GM12878 (cell line): ENCODE data around the gene MTMR1. TPM values are rescaled to one million over a fixed set of nuclear protein-coding genes. Genes with fewer than 3 reads are reported as not detected.

ENCODE experiments used
- ATAC-seq: fragments of 200-7000 bp; cut with Tn5 transposase; 3 replicates; pipeline ENCODE4 v1.9.1; 2020; ENCODE audit warnings: mild to moderate bottlenecking, moderate library complexity
- BruUV-seq: library from RNA; stranded (reverse); fragments of 400-500 nt; replicated peaks from 2 replicates; lab custom pipeline; 2021; lab: Mats Ljungman, UMichigan
- CTCF ChIA-PET: fragments of 300-600 bp; sonication (Branson Sonifier 250); formaldehyde crosslinking; extraction: SDS; loops from one replicate; lab custom pipeline; 2021; ENCODE audit warnings: inconsistent platforms; lab: Yijun Ruan, JAX
- POLR2A ChIA-PET: fragments of 350-600 bp; formaldehyde crosslinking; extraction: SDS; loops from one replicate; lab custom pipeline; 2021; ENCODE audit warnings: inconsistent platforms; lab: Charles Lee
- RAD21 ChIA-PET: fragments of 300-600 bp; sonication (Branson Sonifier 250); formaldehyde crosslinking; loops from one replicate; lab custom pipeline; 2023; ENCODE audit warnings: antibody characterized with exemption; ENCODE audit not compliant: unreplicated experiment; lab: Charles Lee
- SMC1A ChIA-PET: fragments of 300-600 bp; sonication (Branson Sonifier 250); formaldehyde crosslinking; loops from one replicate; lab custom pipeline; 2023; ENCODE audit not compliant: unreplicated experiment, uncharacterized antibody; lab: Charles Lee
- DNase-seq: peaks from one replicate; pipeline ENCODE4 v3.0.0-alpha.2; 2011; ENCODE audit warnings: low read depth, low spot score
- FAIRE-seq: peaks from 3 replicates; lab custom pipeline; 2011; peaks lifted over from hg19 to GRCh38; lab: Jason Lieb, UNC
- H2AFZ ChIP-seq: 2 replicates; pipeline ENCODE4 v1.6.0; 2011; ENCODE audit warnings: low read depth, low read length, control low read depth; ENCODE audit not compliant: control insufficient read depth
- H3K27ac ChIP-seq: 2 replicates; pipeline ENCODE4 v1.5.1; 2011; ENCODE audit warnings: control low read depth; ENCODE audit not compliant: control insufficient read depth, insufficient read depth
- H3K27me3 ChIP-seq, 2 experiments: replicated peaks in 1 of 2; 2 replicates each; pipeline versions ENCODE4 v1.6.0 to v1.6.1; 2011; ENCODE audit warnings: low read length in 1 of 2; ENCODE audit not compliant: control insufficient read depth in 2 of 2, insufficient read depth in 2 of 2
- H3K36me3 ChIP-seq, 2 experiments: 2 replicates each; pipeline ENCODE4 v1.5.1; 2011; ENCODE audit warnings: low read length in 1 of 2; ENCODE audit not compliant: control insufficient read depth in 2 of 2, insufficient read depth in 2 of 2
- H3K4me1 ChIP-seq: 2 replicates; pipeline ENCODE4 v1.6.1; 2011; ENCODE audit warnings: mild to moderate bottlenecking, low read length, moderate library complexity, mixed read lengths; ENCODE audit not compliant: control insufficient read depth, insufficient read depth
- H3K4me2 ChIP-seq: 2 replicates; pipeline ENCODE4 v1.6.0; 2011; ENCODE audit warnings: control low read depth; ENCODE audit not compliant: control insufficient read depth, insufficient read depth
- H3K4me3 ChIP-seq: fragments of 200-600 bp; sonication (generic); 2 replicates; pipeline ENCODE4 v1.5.1; 2016
- H3K79me2 ChIP-seq: 2 replicates; pipeline ENCODE4 v1.6.0; 2011; ENCODE audit warnings: low read length; ENCODE audit not compliant: control insufficient read depth, insufficient read depth
- H3K9ac ChIP-seq: 2 replicates; pipeline ENCODE4 v1.8.0; 2011; ENCODE audit warnings: low read length, control low read depth, mixed read lengths; ENCODE audit not compliant: control insufficient read depth, insufficient read depth
- H3K9me3 ChIP-seq: replicated peaks from 3 replicates; pipeline ENCODE4 v1.5.1; 2011; ENCODE audit warnings: mild to moderate bottlenecking, low read length; ENCODE audit not compliant: control insufficient read depth, insufficient read depth
- H4K20me1 ChIP-seq: 2 replicates; pipeline ENCODE4 v1.6.0; 2011; ENCODE audit not compliant: control insufficient read depth, insufficient read depth
- CBFB ChIP-seq: IDR thresholded peaks from 2 replicates; pipeline ENCODE4 v1.6.1; 2016; ENCODE audit warnings: antibody characterized with exemption, low read depth
- ESRRA ChIP-seq: IDR thresholded peaks from 2 replicates; pipeline ENCODE4 v1.6.1; 2012; ENCODE audit warnings: mild to moderate bottlenecking, low read length, improper control_type of control experiment
- ETV6 ChIP-seq, 2 experiments: fragments of 450-650 bp in 1 of 2; IDR thresholded peaks in 1 of 2; conservative IDR thresholded peaks in 1 of 2; 2 replicates each; pipeline ENCODE4 v1.6.1; 2014; ENCODE audit warnings: antibody characterized with exemption in 1 of 2, borderline replicate concordance in 1 of 2, low read depth in 1 of 2, mild to moderate bottlenecking in 1 of 2, moderate library complexity in 1 of 2
- MAX ChIP-seq: IDR thresholded peaks from 2 replicates; pipeline ENCODE4 v1.6.1; 2012; ENCODE audit warnings: low read depth, low read length, improper control_type of control experiment
- NBN ChIP-seq: fragments of 450-650 bp; IDR thresholded peaks from 2 replicates; pipeline ENCODE4 v1.6.1; 2016
- NFXL1 ChIP-seq: fragments of 450-650 bp; IDR thresholded peaks from 2 replicates; pipeline ENCODE4 v1.6.1; 2017; ENCODE audit warnings: antibody characterized with exemption, mild to moderate bottlenecking, borderline replicate concordance
- SMAD5 ChIP-seq: IDR thresholded peaks from 2 replicates; pipeline ENCODE4 v1.6.1; 2016; ENCODE audit warnings: antibody characterized with exemption, low read depth
- SMARCA5 ChIP-seq: fragments of 450-650 bp; IDR thresholded peaks from 2 replicates; pipeline ENCODE4 v1.6.1; 2017; ENCODE audit warnings: mild to moderate bottlenecking
- ZNF687 ChIP-seq: fragments of 450-650 bp; IDR thresholded peaks from 2 replicates; pipeline ENCODE4 v1.6.1; 2017; ENCODE audit warnings: mild to moderate bottlenecking, moderate library complexity
- WGBS: methylation state at CpG from one replicate; pipeline ENCODE4 v1.1.6; 2016; ENCODE audit warnings: low lambda C conversion rate; ENCODE audit not compliant: insufficient replicate concordance, insufficient coverage; ENCODE audit errors: missing lambda C conversion rate; 5-methylcytosine and 5-hydroxymethylcytosine counted together
- in situ Hi-C: fragments of 300-500 bp; cut with MboI; formaldehyde crosslinking; loops from 9 replicates; pipeline ENCODE4 v1.14.3; 2018; ENCODE audit warnings: mixed read lengths
- intact Hi-C: fragments of 100-400 bp; cut with micrococcal nuclease; formaldehyde crosslinking; loops from one replicate; pipeline ENCODE4 v1.14.2; 2022; ENCODE audit not compliant: unreplicated experiment
- polyA plus RNA-seq, 11 experiments: library from polyadenylated mRNA; depleted of rRNA in 4 of 11; unstranded in 6 of 11; stranded (reverse) in 5 of 11; fragments of >200 nt; fragmentation: Nextera tagmentation in 4 of 11; fragmentation: Illumina TruSeq in 1 of 11; extraction: Ambion mirVana in 4 of 11; extraction: Trizol in 1 of 11; gene quantifications; 1 replicate in 1 of 11; 2 replicates in 10 of 11; pipeline versions ENCODE4 v1.2.1 to v1.2.3, GENCODE V29; 2011 to 2016; ENCODE audit warnings: inconsistent platforms in 2 of 11, missing spikeins in 2 of 11, low read depth in 1 of 11
- total RNA-seq, 4 experiments: library from RNA; depleted of rRNA in 3 of 4; stranded (reverse); fragments of >200 nt in 3 of 4; fragmentation: Illumina TruSeq in 1 of 4; extraction: Trizol in 1 of 4; gene quantifications; 2 replicates each; pipeline versions ENCODE4 v1.2.1 to v1.2.3, GENCODE V29; 2013 to 2021
- TF ChIP-seq, protein P1 (sequence below): fragments of 450-650 bp; IDR thresholded peaks from 2 replicates; pipeline ENCODE4 v1.6.1; 2018; ENCODE audit warnings: borderline replicate concordance, mild to moderate bottlenecking; ENCODE audit not compliant: partially characterized antibody

MTMR1 gene
- total and polyA plus RNA-seq, 10 of the 15 experiments (the other 5 are each of a cell fraction or from before 2014, with no cell fraction given) = 1.2 to 32.2 (median 22.9) TPM

DNA sequence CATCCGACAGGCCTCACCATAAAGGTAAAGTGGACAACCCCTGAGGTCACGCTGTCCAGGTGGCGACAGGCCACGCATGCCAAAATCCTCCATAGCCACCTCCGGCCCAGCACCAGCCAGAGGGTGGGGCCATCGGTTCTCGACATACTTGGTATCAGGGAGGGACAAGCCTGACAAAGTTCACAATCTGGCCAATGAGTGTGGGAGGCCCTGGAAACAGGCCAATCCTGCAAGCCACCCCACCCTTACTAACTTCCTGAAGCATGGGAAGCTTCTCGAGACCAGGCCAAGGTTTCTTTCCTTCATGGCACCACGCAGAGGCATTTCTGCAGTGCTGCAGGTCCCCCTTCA lies 73.8 kb downstream of the MTMR1 start:
- intact Hi-C loops = no loop called here
- Histone ChIP-seq H3K27ac (no peak overlapping the region), H3K79me2 (no peaks in the 10 kb centered on the region), H3K4me1 (no peaks in the 10 kb centered on the region), H2AFZ (no peak overlapping the region)
- RAD21 ChIA-PET = interaction anchor here (1.4 kb wide), 1 partner anchor 315 kb away, joined by 6 read pairs; no protein-coding TSS in a partner anchor
- SMC1A ChIA-PET = no interaction called here
- 77% methylated on average over 9 of the region's 9 CpGs for WGBS
- ATAC-seq (no peak), FAIRE-seq (no peak)
- POLR2A ChIA-PET = no interaction called here
- no peak for TF ChIP-seq SMAD5
- TF ChIP-seq NFXL1 = no peak
- TF ChIP-seq, protein P1, sequence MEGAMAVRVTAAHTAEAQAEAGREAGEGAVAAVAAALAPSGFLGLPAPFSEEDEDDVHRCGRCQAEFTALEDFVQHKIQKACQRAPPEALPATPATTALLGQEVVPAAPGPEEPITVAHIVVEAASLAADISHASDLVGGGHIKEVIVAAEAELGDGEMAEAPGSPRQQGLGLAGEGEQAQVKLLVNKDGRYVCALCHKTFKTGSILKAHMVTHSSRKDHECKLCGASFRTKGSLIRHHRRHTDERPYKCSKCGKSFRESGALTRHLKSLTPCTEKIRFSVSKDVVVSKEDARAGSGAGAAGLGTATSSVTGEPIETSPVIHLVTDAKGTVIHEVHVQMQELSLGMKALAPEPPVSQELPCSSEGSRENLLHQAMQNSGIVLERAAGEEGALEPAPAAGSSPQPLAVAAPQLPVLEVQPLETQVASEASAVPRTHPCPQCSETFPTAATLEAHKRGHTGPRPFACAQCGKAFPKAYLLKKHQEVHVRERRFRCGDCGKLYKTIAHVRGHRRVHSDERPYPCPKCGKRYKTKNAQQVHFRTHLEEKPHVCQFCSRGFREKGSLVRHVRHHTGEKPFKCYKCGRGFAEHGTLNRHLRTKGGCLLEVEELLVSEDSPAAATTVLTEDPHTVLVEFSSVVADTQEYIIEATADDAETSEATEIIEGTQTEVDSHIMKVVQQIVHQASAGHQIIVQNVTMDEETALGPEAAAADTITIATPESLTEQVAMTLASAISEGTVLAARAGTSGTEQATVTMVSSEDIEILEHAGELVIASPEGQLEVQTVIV = no peak
- TF ChIP-seq NBN = no peak
- no peak for TF ChIP-seq ESRRA
- TF ChIP-seq ZNF687 = no peak
- no peak for TF ChIP-seq MAX
- no peak for TF ChIP-seq SMARCA5
- TF ChIP-seq ETV6 (conservative IDR thresholded peaks at IDR 0.05 in 1 of 2, IDR thresholded peaks at IDR 0.05 in 1 of 2; ENCODE audit: borderline replicate concordance in 1 of 2, low read depth in 1 of 2) = no peak
- no peak for TF ChIP-seq CBFB
- TF ChIP-seq, all 136 proteins: peak for 0
- no peaks in the 10 kb centered on the region for H3K9me3 ChIP-seq
- in situ Hi-C loops = loop anchor here (25.0 kb wide), 1 partner anchor 920 kb away; the partner anchor contains the start of gene PRRG3
- H4K20me1 ChIP-seq = no peaks in the 10 kb centered on the region; the same call in 1 of the 2 replicates
- H3K27me3 ChIP-seq = no peaks in the 10 kb centered on the region
- H3K4me3 ChIP-seq = no peak overlapping the region
- H3K4me2 ChIP-seq = no peak overlapping the region
- CTCF ChIA-PET = interaction anchor here (0.6 kb wide), 1 partner anchor 41 kb away, joined by 3 read pairs; no protein-coding TSS in a partner anchor
- DNase-seq = no peak
- no peak overlapping the region for H3K9ac ChIP-seq
- H3K36me3 ChIP-seq = peaks cover 0 to 3% of the 10 kb centered on the region in 2 experiments; a peak in 2 of 4 replicates
- BruUV-seq = no TSS peak
